ENCODE data around the gene TTYH1. TPM values are rescaled to one million over a fixed set of nuclear protein-coding genes. Genes with fewer than 3 reads are reported as not detected.

Gene TTYH1
- total and polyA plus RNA-seq, 2 donors (not counting 3 experiments of a cell fraction or from before 2014, with no cell fraction given), result not detected

- Histone ChIP-seq H4K20me1 (replicated peaks; ENCODE audit: control insufficient read depth, extremely low read depth, insufficient read depth, low read length) (peaks cover 9% of the 10 kb centered on the region), H3K36me3 (ENCODE audit: control insufficient read depth in 2 of 2, extremely low read depth in 1 of 2, insufficient read depth in 2 of 2, low read length in 2 of 2) (peaks cover 58 to 88% of the 10 kb centered on the region in 2 experiments), H3K4me1 (ENCODE audit: control insufficient read depth, extremely low read depth, insufficient read depth, low read length) (peaks cover 14% of the 10 kb centered on the region), H3K4me2 (ENCODE audit: insufficient read depth, low read length) (no peak overlapping the region), H3K79me2 (ENCODE audit: control insufficient read depth, insufficient read depth, low read length) (peaks cover 90% of the 10 kb centered on the region), H3K27me3 (ENCODE audit: control insufficient read depth in 2 of 2, insufficient read depth in 2 of 2, low read length in 2 of 2) (no peaks in the 10 kb centered on the region), H3K9me1 (replicated peaks; ENCODE audit: control insufficient read depth, extremely low read depth, insufficient read depth, low read length) (no peaks in the 10 kb centered on the region), H2AFZ (ENCODE audit: low read depth, low read length) (no peak overlapping the region), H3K9ac (replicated peaks; ENCODE audit: extremely low read depth, insufficient read depth, low read length) (no peak overlapping the region), H3K4me3 (replicated peaks in 1 of 3; ENCODE audit: insufficient read depth in 1 of 3, low read depth in 1 of 3, low read length in 3 of 3) (no peak overlapping the region), H3K9me3 (replicated peaks; ENCODE audit: control insufficient read depth, insufficient read depth, low read length) (no peaks in the 10 kb centered on the region), H3K27ac (ENCODE audit: insufficient read depth, low read depth, low read length) (no peak overlapping the region)
- intact Hi-C loops (cut with micrococcal nuclease), result loop anchor here (5.0 kb wide), 1 partner anchor 293 kb away; no protein-coding TSS in a partner anchor
- POLR2A ChIA-PET, result interaction anchor here (0.6 kb wide), 1 partner anchor 18 kb away, joined by 3 read pairs; the partner anchor contains the start of gene CDC42EP5
- no peak for DNase-seq (ENCODE audit: low read depth, low spot score)
- no peak for FAIRE-seq
- dilution Hi-C loops (cut with MboI; ENCODE audit: extremely low pct_ligation_motif_present, low sequenced_read_pairs), result no loop called here
- BruUV-seq (replicated peaks), result no TSS peak
- CTCF ChIA-PET, result no interaction called here
- TF ChIP-seq CTCF (IDR thresholded peaks at IDR 0.05; ENCODE audit: extremely low read depth in 1 of 2, insufficient read depth in 1 of 2, low read depth in 1 of 2, low read length in 2 of 2), result no peak
- TF ChIP-seq MYC (IDR thresholded peaks at IDR 0.05; ENCODE audit: low read depth, low read length), result no peak
- no peak for TF ChIP-seq GATA2 (IDR thresholded peaks at IDR 0.05; ENCODE audit: insufficient read depth, insufficient read length, low read depth, low read length)
These were observed 39.8 kb downstream of the TTYH1 start for GRCh38 chr19:54454781-54455675.
